ENCODE data around the gene KCNJ2. TPM values are rescaled to one million over a fixed set of nuclear protein-coding genes. Genes with fewer than 3 reads are reported as not detected.

KCNJ2 gene
- total RNA-seq, 1 donor from 2014 or later, result 1.1 TPM

DNA sequence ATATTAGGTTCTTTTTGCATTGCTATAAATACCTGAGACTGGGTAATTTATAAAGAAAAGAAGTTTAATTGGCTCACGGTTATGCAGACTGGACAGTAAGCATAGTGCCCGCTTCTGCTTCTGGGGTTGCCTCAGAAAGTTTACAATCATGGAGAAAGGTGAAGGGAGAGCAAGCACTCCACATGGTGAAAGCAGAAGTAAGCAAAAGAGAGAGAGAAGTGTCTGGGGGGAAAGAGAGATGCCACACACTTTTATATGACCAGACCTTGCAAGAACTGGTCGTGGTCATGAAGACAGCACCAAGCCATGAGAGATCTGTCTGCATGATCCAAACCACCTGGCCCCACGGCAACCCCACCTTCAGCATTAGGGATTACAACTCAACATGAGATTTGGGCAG is 48.9 kb upstream of the KCNJ2 start:
- H3K4me1 Mint-ChIP-seq, result no peaks in the 10 kb centered on the region
- no peak for DNase-seq (ENCODE audit: low spot score)
- TF ChIP-seq, protein P1, sequence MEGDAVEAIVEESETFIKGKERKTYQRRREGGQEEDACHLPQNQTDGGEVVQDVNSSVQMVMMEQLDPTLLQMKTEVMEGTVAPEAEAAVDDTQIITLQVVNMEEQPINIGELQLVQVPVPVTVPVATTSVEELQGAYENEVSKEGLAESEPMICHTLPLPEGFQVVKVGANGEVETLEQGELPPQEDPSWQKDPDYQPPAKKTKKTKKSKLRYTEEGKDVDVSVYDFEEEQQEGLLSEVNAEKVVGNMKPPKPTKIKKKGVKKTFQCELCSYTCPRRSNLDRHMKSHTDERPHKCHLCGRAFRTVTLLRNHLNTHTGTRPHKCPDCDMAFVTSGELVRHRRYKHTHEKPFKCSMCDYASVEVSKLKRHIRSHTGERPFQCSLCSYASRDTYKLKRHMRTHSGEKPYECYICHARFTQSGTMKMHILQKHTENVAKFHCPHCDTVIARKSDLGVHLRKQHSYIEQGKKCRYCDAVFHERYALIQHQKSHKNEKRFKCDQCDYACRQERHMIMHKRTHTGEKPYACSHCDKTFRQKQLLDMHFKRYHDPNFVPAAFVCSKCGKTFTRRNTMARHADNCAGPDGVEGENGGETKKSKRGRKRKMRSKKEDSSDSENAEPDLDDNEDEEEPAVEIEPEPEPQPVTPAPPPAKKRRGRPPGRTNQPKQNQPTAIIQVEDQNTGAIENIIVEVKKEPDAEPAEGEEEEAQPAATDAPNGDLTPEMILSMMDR (IDR thresholded peaks at IDR 0.05), result no peak
- TF ChIP-seq EZH2phosphoT487 (IDR thresholded peaks at IDR 0.05) (no peak), EZH2 (IDR thresholded peaks at IDR 0.05) (no peak)

DNA sequence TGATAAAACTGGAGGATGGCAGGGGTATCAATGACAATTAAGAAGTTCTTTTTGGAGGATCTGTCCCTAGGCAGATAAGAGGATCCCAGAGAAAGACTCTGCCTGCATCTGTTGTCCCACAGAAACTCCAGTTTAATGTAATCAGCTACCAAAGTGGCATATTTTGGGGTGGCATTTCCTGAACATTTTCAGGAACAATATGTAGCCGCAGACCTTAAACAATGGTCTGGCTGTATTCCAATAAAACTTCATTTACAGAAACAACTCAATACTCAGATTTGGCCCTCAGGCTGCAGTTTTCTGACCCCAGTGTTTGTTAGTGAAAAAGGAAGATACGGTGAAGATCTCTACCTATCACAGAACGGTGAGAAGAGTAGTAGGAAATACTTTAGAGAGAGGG is 48.2 kb upstream of the KCNJ2 start:
- Histone ChIP-seq H3K36me3 (no peaks in the 10 kb centered on the region), H3K9me3 (ENCODE audit: low read depth) (no peaks in the 10 kb centered on the region), H3K27me3 (no peaks in the 10 kb centered on the region), H3K9ac (no peak overlapping the region), H4K20me1 (ENCODE audit: low read depth) (no peaks in the 10 kb centered on the region), H3K79me2 (ENCODE audit: low read depth) (no peaks in the 10 kb centered on the region), H2AFZ (replicated peaks) (no peak overlapping the region), H3K4me1 (no peaks in the 10 kb centered on the region), H3K27ac (no peak overlapping the region), H3K4me3 (no peak overlapping the region), H3K4me2 (no peak overlapping the region), H3F3A (ENCODE audit: low read depth) (no peaks in the 10 kb centered on the region)
- Mint-ChIP-seq H3K27me3 (ENCODE audit: insufficient read depth, low read depth) (no peaks in the 10 kb centered on the region), H3K9me3 (no peaks in the 10 kb centered on the region), H3K36me3 (no peaks in the 10 kb centered on the region), H3K4me1 (no peaks in the 10 kb centered on the region), H3K4me3 (no peak overlapping the region), H3K27ac (no peak overlapping the region)
- TF ChIP-seq EZH2phosphoT487 (IDR thresholded peaks at IDR 0.05), result no peak
- TF ChIP-seq, protein P1 (IDR thresholded peaks at IDR 0.05), result no peak
- no peak for TF ChIP-seq EZH2 (IDR thresholded peaks at IDR 0.05)
- DNase-seq (ENCODE audit: low spot score), result no peak

More for the DNA sequence above, 48.9 kb upstream of the KCNJ2 start:
- Mint-ChIP-seq H3K27me3 (ENCODE audit: insufficient read depth, low read depth) (no peaks in the 10 kb centered on the region), H3K36me3 (no peaks in the 10 kb centered on the region), H3K4me3 (no peak overlapping the region), H3K27ac (no peak overlapping the region), H3K9me3 (no peaks in the 10 kb centered on the region)
- Histone ChIP-seq H3K9ac (no peak overlapping the region), H3K4me2 (no peak overlapping the region), H3K27ac (no peak overlapping the region), H3K36me3 (no peaks in the 10 kb centered on the region), H3F3A (ENCODE audit: low read depth) (no peaks in the 10 kb centered on the region), H3K27me3 (no peaks in the 10 kb centered on the region), H3K79me2 (ENCODE audit: low read depth) (no peaks in the 10 kb centered on the region), H3K9me3 (ENCODE audit: low read depth) (no peaks in the 10 kb centered on the region), H3K4me1 (no peaks in the 10 kb centered on the region), H2AFZ (replicated peaks) (no peak overlapping the region), H4K20me1 (ENCODE audit: low read depth) (no peaks in the 10 kb centered on the region), H3K4me3 (no peak overlapping the region)

DNA sequence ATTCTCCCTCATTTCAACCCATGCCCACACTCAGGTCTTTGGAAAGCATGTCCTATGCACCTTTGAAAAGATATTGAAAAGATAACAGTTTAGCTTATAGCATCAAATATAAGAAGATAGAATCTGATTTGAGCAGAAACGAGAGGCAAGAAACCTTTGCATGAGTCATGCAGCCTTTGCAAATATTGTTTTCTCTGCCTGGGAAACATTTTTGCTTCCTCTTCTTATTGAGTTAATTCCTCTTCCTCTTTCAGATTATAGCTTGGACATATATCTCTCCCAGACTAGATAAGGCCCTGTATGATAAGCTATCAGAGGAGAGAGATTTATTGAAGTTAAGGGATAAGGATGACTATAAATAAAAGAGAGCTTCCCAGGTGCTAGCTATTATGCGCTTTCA is 46.1 kb upstream of the KCNJ2 start:
- no peak overlapping the region for H3K27ac Mint-ChIP-seq

DNA sequence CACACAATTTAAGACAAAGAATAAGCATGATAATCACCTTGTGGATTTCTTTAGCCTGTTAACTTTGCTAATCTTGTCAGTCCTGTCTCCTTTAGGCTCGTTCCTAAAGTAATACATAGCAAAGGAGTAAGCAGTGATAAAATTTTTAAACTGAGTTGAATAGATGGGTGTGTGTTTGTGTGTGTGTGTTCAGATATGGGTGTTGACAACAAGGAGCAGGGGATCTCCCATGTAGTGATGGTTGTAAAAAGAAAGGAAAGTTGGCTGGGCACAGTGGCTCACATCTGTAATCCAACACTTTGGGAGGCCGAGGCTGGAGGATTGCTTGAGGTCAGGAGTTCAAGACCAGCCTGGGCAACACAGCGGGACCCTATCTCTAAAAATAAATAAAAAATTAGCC is 44.6 kb upstream of the KCNJ2 start:
- Mint-ChIP-seq H3K27ac (no peak overlapping the region), H3K9me3 (peaks cover 5% of the 10 kb centered on the region), H3K4me3 (no peak overlapping the region), H3K36me3 (no peaks in the 10 kb centered on the region), H3K27me3 (ENCODE audit: insufficient read depth, low read depth) (peaks cover 3% of the 10 kb centered on the region), H3K4me1 (no peaks in the 10 kb centered on the region)
- Histone ChIP-seq H3F3A (ENCODE audit: low read depth) (no peaks in the 10 kb centered on the region), H3K27ac (no peak overlapping the region), H4K20me1 (ENCODE audit: low read depth) (no peaks in the 10 kb centered on the region), H3K4me3 (no peak overlapping the region), H3K4me1 (no peaks in the 10 kb centered on the region), H2AFZ (replicated peaks) (no peak overlapping the region), H3K27me3 (no peaks in the 10 kb centered on the region), H3K9me3 (ENCODE audit: low read depth) (no peaks in the 10 kb centered on the region), H3K4me2 (no peak overlapping the region), H3K9ac (no peak overlapping the region), H3K79me2 (ENCODE audit: low read depth) (no peaks in the 10 kb centered on the region), H3K36me3 (no peaks in the 10 kb centered on the region)
- no peak for DNase-seq (ENCODE audit: low spot score)
- TF ChIP-seq, protein P1 (IDR thresholded peaks at IDR 0.05), result no peak
- TF ChIP-seq EZH2phosphoT487 (IDR thresholded peaks at IDR 0.05) (no peak), EZH2 (IDR thresholded peaks at IDR 0.05) (no peak)

More for the DNA sequence above, 46.1 kb upstream of the KCNJ2 start:
- Histone ChIP-seq H3K4me1 (no peaks in the 10 kb centered on the region), H3K79me2 (ENCODE audit: low read depth) (no peaks in the 10 kb centered on the region), H4K20me1 (ENCODE audit: low read depth) (no peaks in the 10 kb centered on the region), H3K9ac (no peak overlapping the region), H3K36me3 (no peaks in the 10 kb centered on the region), H3K27ac (no peak overlapping the region), H3K27me3 (no peaks in the 10 kb centered on the region), H3K9me3 (ENCODE audit: low read depth) (no peaks in the 10 kb centered on the region), H3F3A (ENCODE audit: low read depth) (no peaks in the 10 kb centered on the region), H3K4me3 (no peak overlapping the region), H2AFZ (replicated peaks) (no peak overlapping the region), H3K4me2 (no peak overlapping the region)
- no peaks in the 10 kb centered on the region for H3K36me3 Mint-ChIP-seq
- H3K9me3 Mint-ChIP-seq, result peaks cover 5% of the 10 kb centered on the region
- H3K4me3 Mint-ChIP-seq, result no peak overlapping the region
- TF ChIP-seq EZH2 (IDR thresholded peaks at IDR 0.05), result no peak
- peaks cover 3% of the 10 kb centered on the region for H3K27me3 Mint-ChIP-seq (ENCODE audit: insufficient read depth, low read depth)
- no peak for DNase-seq (ENCODE audit: low spot score)
- no peaks in the 10 kb centered on the region for H3K4me1 Mint-ChIP-seq

Measured in neural progenitor cell (in vitro differentiated cells).